GM21447 (cell line): ENCODE measurements around the gene JUP.

Experiments
- ATAC-seq: cut with Tn5 transposase; IDR thresholded peaks from one replicate; pipeline ENCODE4 v1.9.1; 2021; ENCODE audit not compliant: unreplicated experiment

JUP gene

GRCh38 chr17:41810659-41811548 lies 24.4 kb upstream of the JUP start:
- no peak for ATAC-seq

GRCh38 chr17:41806685-41807445 lies 20.4 kb upstream of the JUP start:
- ATAC-seq: no peak

GRCh38 chr17:41803049-41804020 lies 16.8 kb upstream of the JUP start:
- ATAC-seq: no peak

- ATAC-seq: no peak
Measured at GRCh38 chr17:41801374-41802271, 15.1 kb upstream of the JUP start.

DNA sequence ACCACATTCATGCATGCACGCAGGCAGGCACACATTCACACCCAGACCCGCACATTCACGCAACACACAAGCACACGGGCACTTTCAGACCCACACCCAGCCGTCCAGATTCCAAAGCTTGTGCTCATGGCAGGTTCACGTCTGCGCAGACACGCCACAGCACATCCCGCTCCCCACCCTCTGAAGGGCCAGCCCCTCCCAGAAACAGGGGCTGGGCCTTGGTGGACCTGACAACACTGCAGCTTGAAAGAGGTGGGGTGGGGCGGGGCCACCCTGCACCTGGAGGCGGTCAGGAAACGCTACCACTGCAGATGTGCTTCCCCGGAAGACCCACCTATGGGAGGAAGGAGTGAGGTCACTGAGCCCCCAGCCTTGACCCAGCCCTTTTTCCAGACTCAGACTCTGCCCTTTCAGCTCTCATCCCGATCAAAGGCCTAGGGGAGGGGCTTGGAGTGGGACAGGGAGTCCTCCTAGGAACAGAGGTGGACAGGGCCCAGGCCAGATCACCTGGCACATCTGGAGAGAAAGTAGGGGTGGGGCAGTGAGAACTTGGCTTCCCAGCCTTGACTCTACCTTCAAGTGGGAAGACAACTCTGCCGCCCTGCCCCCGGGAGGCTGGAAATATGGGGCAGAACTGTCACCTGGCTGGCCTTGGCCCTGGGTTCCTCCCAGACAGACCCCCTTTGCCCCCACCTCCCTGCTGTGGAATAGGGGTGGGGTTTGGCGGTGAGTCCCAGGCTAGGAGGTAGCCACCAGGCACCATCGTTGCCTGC lies 14.3 kb upstream of the JUP start:
- no peak for ATAC-seq

DNA sequence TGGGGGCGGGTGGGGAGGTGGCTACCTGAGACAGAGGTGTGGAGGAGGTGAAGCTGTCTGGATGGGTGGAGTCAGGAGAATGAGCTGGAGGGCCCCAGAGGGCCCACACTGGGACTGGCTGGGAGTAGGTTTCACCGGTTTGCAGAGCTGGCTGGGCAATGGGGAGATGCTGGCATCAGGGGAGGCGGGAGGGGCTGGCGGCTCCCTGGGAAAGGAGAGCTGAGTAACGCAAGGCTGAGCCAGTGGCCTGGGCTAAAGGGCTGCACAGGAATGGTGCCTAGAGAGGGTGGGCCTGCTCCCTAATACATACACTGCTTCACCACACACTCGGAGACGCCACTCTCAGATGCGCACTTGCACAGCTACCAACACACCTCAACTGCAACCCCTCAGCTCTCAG lies 12.9 kb upstream of the JUP start:
- no peak for ATAC-seq

DNA sequence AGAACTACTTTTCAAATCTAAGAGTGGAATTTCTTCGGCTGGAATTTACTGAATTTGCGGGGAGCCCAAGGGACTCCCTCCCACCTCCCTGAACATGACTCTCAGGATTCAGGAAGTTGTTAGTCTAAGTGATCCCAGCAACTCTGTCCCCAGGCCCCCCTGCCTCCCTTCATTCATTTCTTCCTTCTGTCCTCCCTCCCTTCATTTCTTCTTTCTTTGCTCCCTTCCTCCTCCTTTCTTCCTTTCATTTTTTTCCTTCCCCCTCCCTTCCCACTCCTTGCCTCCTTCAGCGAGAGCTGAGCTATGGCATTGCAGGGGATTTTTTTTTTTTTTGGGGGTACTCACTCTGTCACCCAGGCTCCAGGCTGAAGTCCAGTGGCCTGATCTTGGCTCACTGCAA lies 10.9 kb upstream of the JUP start:
- no peak for ATAC-seq

GRCh38 chr17:41796121-41796895 lies 9.8 kb upstream of the JUP start:
- ATAC-seq: no peak

DNA sequence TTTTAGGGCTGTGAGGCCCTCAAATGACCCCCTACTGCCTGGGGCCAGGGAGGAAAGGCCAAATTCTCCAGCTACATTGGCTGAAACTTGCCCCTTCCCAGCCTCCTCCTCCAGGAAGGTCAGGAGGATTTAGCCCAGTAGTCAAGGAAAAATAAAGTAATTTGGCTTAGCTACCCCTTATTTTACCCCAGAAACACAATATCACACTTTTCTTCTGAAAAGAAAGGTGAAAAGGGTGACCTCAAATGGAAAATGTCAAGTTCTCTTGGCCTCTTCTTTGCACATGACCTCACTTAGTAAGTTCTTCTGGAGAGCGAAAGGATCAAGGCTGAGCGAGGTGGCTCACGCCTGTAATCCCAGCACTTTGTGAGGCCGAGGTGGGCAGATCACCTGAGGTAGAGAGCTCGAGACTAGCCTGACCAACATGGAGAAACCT lies 8.0 kb upstream of the JUP start:
- ATAC-seq: no peak

GRCh38 chr17:41793784-41794539 lies 7.5 kb upstream of the JUP start:
- no peak for ATAC-seq

- no peak for ATAC-seq
Measured at GRCh38 chr17:41792845-41793783, 6.6 kb upstream of the JUP start.

- no peak for ATAC-seq
Measured at GRCh38 chr17:41787021-41787418, 509 bp upstream of the JUP start.

DNA sequence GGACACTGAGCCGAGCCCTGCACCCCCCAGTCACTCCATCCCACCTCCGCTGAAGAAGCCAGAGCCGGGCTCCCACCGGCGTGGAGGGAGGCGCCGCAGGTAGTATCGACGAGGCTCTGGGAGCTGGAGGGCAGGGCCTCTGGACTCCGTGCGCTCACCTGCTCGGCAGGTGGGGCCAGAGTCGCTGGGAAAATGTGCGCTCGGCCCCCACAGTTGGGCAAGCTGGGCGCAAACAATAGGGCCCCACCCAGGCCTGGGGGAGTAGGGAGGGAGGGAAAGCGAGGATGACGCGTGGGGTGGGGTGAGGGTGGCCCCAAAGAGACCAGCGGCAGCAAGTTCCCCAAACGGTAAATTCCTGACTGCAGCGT lies 668 bp downstream of the JUP start:
- ATAC-seq: no peak

DNA sequence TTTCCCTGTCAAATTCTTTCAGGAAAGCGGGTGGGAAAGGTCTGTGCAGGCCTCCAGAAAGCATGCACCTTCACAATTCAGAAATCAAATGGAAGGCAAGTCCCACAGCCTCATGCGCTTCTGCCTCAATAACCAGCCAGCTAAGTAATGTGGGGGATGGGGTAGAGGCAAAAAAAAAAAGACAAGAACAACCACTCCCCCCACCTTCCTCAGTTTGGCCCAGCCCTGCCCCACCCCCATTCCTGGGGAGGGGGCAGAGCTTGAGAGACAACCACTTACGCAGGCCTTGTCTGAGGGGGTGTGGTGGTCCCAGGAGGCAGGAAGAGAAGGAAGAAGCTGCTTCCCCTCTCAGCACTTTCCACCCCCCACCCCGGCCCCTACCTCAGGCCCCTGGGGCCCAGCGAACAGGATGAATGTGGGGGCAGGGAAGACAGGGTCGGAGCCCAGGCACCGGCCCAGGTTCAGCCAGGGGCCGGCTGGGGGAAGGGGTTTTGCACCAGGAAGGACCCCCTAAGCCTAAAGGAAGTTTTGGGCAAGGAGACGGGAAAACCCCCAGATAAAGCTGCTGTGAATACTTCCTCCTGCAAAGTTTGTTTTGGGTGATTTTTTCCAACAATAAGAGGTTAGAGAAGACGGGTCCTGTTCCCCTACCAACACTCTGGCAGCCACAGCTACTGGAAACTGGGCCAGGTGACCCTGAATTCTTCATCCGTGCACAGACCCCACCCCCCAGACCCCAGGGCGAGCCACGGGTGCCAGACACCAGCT lies 1.2 kb downstream of the JUP start:
- no peak for ATAC-seq

DNA sequence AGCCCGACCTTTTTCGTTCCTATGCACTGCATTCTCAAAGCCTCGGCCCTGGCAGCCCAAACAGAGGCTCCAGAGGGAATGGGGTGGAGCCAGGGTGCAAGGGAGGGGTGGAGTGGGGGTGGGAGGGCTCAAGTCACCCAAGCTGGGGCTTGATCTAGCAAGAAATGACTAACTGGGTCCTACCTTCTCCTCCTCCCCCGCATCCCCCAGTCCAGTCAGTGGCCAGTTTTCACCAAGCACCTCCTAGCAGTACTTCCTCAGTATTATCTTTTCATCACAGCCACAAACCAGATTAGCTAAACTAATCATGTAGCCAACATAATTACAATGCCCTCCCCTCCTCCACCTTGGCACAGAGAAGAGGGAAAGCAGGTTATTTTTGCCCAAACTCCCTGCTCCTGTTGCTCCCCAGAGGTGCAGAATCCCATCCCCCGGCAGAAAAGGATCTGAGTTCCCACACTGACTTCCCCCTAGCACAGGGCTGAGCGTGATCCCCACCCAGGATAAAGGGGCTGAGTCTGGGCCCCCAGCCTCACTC lies 2.2 kb downstream of the JUP start:
- no peak for ATAC-seq

DNA sequence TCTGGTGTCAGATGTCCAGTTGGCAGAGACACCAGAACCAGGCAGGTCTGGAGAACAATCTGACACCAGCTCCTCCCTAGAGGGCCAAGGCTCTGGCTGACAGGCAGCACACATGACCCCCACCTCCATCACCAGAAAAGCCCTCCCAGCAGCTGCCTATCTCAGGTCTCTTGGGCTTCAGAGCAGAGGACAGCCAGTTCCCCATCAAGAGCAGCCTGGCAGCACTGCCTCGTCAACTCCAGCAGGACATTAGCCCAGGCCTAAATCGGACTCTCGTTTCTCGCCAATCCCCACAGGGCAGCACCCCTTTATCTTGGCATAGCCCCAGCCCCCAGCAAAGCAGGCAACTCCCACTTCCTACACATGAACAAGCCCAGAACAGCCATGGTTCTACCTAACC lies 4.4 kb downstream of the JUP start:
- ATAC-seq: no peak
